Measurements from ENCODE around the gene SLC30A7.

GRCh38 chr1:100995198-100995988 lies 99.5 kb downstream of the SLC30A7 start:
- no peak for TF ChIP-seq CTCF (IDR thresholded peaks at IDR 0.05)
- TF ChIP-seq POLR2AphosphoS5 (IDR thresholded peaks at IDR 0.05; ENCODE audit: insufficient read depth in 1 of 2, low read depth in 1 of 2): no peak
